ENCODE results near the gene GEMIN2.

The GEMIN2 gene

DNA sequence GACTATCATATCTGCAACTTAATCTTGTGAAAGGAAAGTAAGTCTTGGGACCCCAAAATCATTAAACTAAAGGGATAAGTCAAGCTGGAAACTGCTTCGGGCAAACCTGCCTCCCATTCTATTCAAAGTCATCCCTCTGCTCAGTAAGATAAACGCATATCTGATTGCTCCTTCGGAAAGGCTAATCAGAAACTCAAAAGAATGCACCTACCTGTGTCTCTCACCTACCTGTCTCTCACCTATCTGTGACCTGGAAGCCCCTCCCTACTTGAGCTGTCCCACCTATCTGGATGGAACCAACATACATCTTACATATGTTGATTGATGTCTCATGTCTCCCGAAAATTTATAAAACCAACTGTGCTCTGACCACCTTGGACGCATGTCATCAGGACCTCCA is 31.0 kb upstream of the GEMIN2 start:
- ChIA-PET CTCF (no interaction called here), POLR2A (no interaction called here)
- Histone ChIP-seq H3K4me1 (ENCODE audit: control insufficient read depth, insufficient read depth, low read length) (no peaks in the 10 kb centered on the region), H3K27ac (ENCODE audit: extremely low read depth, low read depth, low read length) (no peak overlapping the region), H3K4me3 (ENCODE audit: low read depth, low read length) (no peak overlapping the region), H3K36me3 (ENCODE audit: control insufficient read depth in 2 of 2, insufficient read depth in 1 of 2, low read length in 2 of 2) (peaks cover 49 to 63% of the 10 kb centered on the region in 2 experiments), H3K9me3 (ENCODE audit: control insufficient read depth, insufficient read depth, low read depth, low read length) (no peaks in the 10 kb centered on the region)
- TF ChIP-seq, protein P1, sequence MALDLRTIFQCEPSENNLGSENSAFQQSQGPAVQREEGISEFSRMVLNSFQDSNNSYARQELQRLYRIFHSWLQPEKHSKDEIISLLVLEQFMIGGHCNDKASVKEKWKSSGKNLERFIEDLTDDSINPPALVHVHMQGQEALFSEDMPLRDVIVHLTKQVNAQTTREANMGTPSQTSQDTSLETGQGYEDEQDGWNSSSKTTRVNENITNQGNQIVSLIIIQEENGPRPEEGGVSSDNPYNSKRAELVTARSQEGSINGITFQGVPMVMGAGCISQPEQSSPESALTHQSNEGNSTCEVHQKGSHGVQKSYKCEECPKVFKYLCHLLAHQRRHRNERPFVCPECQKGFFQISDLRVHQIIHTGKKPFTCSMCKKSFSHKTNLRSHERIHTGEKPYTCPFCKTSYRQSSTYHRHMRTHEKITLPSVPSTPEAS (tag by site-specific recombination; IDR thresholded peaks at IDR 0.05), result no peak
- no peak for TF ChIP-seq ZBTB1 (tag by site-specific recombination; IDR thresholded peaks at IDR 0.05)
- TF ChIP-seq ZFP41 (tag by site-specific recombination; IDR thresholded peaks at IDR 0.05; ENCODE audit: borderline replicate concordance), result no peak
- TF ChIP-seq ZNF155 (tag by site-specific recombination; IDR thresholded peaks at IDR 0.05), result no peak
- TF ChIP-seq ZNF837 (tag by site-specific recombination; IDR thresholded peaks at IDR 0.05), result no peak
- TF ChIP-seq, protein P2, sequence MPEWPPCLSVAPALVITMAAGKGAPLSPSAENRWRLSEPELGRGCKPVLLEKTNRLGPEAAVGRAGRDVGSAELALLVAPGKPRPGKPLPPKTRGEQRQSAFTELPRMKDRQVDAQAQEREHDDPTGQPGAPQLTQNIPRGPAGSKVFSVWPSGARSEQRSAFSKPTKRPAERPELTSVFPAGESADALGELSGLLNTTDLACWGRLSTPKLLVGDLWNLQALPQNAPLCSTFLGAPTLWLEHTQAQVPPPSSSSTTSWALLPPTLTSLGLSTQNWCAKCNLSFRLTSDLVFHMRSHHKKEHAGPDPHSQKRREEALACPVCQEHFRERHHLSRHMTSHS (tag by site-specific recombination; IDR thresholded peaks at IDR 0.05), result no peak
- no peak for TF ChIP-seq ZNF138 (tag by site-specific recombination; IDR thresholded peaks at IDR 0.05; ENCODE audit: borderline replicate concordance)
- TF ChIP-seq ZNF335 (tag by site-specific recombination; conservative IDR thresholded peaks at IDR 0.05), result no peak
- TF ChIP-seq ZNF404 (tag by site-specific recombination; IDR thresholded peaks at IDR 0.05), result no peak

DNA sequence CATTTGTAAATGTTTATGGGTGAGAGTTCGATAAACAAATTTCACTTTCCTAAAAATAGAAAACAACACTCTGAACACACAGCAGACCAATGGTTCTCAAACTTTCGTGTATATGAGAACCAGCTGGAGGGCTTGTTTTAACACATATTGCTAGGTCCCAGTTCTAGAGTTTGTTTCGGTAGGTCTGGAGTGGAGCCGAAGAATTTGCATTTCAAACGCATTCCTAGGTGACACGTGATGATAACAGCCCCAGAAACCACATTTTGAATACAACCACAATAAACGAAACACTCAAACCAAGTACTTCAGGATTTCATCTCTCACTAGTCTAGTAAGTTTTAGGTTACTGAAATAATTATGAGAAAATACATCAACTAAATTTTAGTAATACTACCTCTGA is 28.2 kb upstream of the GEMIN2 start:
- POLR2A ChIA-PET, result no interaction called here
- peaks cover 57 to 75% of the 10 kb centered on the region in 2 experiments for H3K36me3 ChIP-seq (ENCODE audit: control insufficient read depth in 2 of 2, insufficient read depth in 1 of 2, low read length in 2 of 2)
- no peaks in the 10 kb centered on the region for H3K4me1 ChIP-seq (ENCODE audit: control insufficient read depth, insufficient read depth, low read length)
- no peaks in the 10 kb centered on the region for H3K9me3 ChIP-seq (ENCODE audit: control insufficient read depth, insufficient read depth, low read depth, low read length)
- H3K27ac ChIP-seq (ENCODE audit: extremely low read depth, low read depth, low read length), result no peak overlapping the region
- no peak overlapping the region for H3K4me3 ChIP-seq (ENCODE audit: low read depth, low read length)
- CTCF ChIA-PET, result interaction anchor here (0.7 kb wide), 1 partner anchor 885 kb away, joined by 4 read pairs; no protein-coding TSS in a partner anchor
- TF ChIP-seq ZNF560 (tag by site-specific recombination; IDR thresholded peaks at IDR 0.05; ENCODE audit: borderline replicate concordance) (no peak), GLI2 (tag by site-specific recombination; IDR thresholded peaks at IDR 0.05; ENCODE audit: borderline replicate concordance, low read depth) (no peak), KLF1 (tag by site-specific recombination; IDR thresholded peaks at IDR 0.05) (no peak), SALL2 (tag by site-specific recombination; IDR thresholded peaks at IDR 0.05; ENCODE audit: borderline replicate concordance) (no peak), ZNF654 (tag by site-specific recombination; IDR thresholded peaks at IDR 0.05; ENCODE audit: low read depth) (no peak), ZNF596 (tag by site-specific recombination; IDR thresholded peaks at IDR 0.05) (no peak), ZNF561 (tag by site-specific recombination; IDR thresholded peaks at IDR 0.05; ENCODE audit: borderline replicate concordance) (no peak), ZNF146 (tag by site-specific recombination; IDR thresholded peaks at IDR 0.05) (no peak), ZNF157 (tag by site-specific recombination; IDR thresholded peaks at IDR 0.05) (no peak), ZNF830 (tag by site-specific recombination; IDR thresholded peaks at IDR 0.05; ENCODE audit: low read depth) (no peak), ZNF558 (tag by site-specific recombination; IDR thresholded peaks at IDR 0.05) (no peak), ZNF843 (tag by site-specific recombination; IDR thresholded peaks at IDR 0.05) (no peak), GLI4 (tag by site-specific recombination; IDR thresholded peaks at IDR 0.05) (no peak)
- TF ChIP-seq, protein P3, sequence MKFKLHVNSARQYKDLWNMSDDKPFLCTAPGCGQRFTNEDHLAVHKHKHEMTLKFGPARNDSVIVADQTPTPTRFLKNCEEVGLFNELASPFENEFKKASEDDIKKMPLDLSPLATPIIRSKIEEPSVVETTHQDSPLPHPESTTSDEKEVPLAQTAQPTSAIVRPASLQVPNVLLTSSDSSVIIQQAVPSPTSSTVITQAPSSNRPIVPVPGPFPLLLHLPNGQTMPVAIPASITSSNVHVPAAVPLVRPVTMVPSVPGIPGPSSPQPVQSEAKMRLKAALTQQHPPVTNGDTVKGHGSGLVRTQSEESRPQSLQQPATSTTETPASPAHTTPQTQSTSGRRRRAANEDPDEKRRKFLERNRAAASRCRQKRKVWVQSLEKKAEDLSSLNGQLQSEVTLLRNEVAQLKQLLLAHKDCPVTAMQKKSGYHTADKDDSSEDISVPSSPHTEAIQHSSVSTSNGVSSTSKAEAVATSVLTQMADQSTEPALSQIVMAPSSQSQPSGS (tag by site-specific recombination; IDR thresholded peaks at IDR 0.05; ENCODE audit: low read depth), result no peak
- TF ChIP-seq, protein P4, sequence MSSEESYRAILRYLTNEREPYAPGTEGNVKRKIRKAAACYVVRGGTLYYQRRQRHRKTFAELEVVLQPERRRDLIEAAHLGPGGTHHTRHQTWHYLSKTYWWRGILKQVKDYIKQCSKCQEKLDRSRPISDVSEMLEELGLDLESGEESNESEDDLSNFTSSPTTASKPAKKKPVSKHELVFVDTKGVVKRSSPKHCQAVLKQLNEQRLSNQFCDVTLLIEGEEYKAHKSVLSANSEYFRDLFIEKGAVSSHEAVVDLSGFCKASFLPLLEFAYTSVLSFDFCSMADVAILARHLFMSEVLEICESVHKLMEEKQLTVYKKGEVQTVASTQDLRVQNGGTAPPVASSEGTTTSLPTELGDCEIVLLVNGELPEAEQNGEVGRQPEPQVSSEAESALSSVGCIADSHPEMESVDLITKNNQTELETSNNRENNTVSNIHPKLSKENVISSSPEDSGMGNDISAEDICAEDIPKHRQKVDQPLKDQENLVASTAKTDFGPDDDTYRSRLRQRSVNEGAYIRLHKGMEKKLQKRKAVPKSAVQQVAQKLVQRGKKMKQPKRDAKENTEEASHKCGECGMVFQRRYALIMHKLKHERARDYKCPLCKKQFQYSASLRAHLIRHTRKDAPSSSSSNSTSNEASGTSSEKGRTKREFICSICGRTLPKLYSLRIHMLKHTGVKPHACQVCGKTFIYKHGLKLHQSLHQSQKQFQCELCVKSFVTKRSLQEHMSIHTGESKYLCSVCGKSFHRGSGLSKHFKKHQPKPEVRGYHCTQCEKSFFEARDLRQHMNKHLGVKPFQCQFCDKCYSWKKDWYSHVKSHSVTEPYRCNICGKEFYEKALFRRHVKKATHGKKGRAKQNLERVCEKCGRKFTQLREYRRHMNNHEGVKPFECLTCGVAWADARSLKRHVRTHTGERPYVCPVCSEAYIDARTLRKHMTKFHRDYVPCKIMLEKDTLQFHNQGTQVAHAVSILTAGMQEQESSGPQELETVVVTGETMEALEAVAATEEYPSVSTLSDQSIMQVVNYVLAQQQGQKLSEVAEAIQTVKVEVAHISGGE (tag by site-specific recombination; conservative IDR thresholded peaks at IDR 0.05; ENCODE audit: low read depth), result no peak
- TF ChIP-seq, protein P5, sequence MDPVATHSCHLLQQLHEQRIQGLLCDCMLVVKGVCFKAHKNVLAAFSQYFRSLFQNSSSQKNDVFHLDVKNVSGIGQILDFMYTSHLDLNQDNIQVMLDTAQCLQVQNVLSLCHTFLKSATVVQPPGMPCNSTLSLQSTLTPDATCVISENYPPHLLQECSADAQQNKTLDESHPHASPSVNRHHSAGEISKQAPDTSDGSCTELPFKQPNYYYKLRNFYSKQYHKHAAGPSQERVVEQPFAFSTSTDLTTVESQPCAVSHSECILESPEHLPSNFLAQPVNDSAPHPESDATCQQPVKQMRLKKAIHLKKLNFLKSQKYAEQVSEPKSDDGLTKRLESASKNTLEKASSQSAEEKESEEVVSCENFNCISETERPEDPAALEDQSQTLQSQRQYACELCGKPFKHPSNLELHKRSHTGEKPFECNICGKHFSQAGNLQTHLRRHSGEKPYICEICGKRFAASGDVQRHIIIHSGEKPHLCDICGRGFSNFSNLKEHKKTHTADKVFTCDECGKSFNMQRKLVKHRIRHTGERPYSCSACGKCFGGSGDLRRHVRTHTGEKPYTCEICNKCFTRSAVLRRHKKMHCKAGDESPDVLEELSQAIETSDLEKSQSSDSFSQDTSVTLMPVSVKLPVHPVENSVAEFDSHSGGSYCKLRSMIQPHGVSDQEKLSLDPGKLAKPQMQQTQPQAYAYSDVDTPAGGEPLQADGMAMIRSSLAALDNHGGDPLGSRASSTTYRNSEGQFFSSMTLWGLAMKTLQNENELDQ (tag by site-specific recombination; IDR thresholded peaks at IDR 0.05; ENCODE audit: low read depth), result no peak

Measured in HEK293 (cell line).